Measurements from ENCODE around the gene ATOX1. TPM values are rescaled to one million over a fixed set of nuclear protein-coding genes. Genes with fewer than 3 reads are reported as not detected.
"Not testable (repeated sequence)": the region's sequence is repeated elsewhere in the genome, so short reads cannot be mapped to it uniquely, and the experiment has no call there.

Gene ATOX1
- total RNA-seq, 4 donors from 2014 or later, result 73.4 to 236 (median 157) TPM

DNA sequence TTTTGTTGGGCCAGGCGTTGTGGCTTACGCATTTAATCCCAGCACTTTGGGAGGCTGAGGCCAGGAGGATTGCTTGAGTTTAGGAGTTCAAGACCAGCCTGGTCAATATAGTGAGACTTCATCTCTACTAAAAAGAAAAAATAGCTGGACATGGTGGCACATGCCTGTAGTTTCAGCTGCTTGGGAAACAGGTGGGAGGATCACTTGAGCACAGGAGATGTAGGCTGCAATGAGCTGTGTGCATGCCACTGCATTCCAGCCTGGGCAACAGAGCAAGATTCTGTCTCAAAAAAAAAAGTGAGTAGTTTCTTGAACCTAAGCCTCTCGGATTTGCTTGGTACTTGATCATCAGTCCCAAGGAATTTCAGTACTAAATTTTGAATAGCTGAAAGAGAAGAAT lies 40.2 kb upstream of the ATOX1 start:
- no peak for DNase-seq
- Histone ChIP-seq H3K27me3 (no peaks in the 10 kb centered on the region), H3K36me3 (peaks cover 64 to 65% of the 10 kb centered on the region in 2 donors), H3K4me1 (no peaks in the 10 kb centered on the region), H3K27ac (no peak overlapping the region), H3K9me3 (no peaks in the 10 kb centered on the region), H3K4me3 (replicated peaks in 1 of 3) (no peak overlapping the region)
- 93 to 96% methylated on average over 3 of the region's 3 CpGs for WGBS, 2 donors
- TF ChIP-seq POLR2A (IDR thresholded peaks at IDR 0.05), result no peak
- no peak for TF ChIP-seq CTCF (IDR thresholded peaks at IDR 0.05)
- intact Hi-C loops (cut with DNase I), result no loop called here

- intact Hi-C loops (cut with DNase I), result no loop called here
- Histone ChIP-seq H3K27ac (no peak overlapping the region), H3K4me1 (no peaks in the 10 kb centered on the region), H3K36me3 (peaks cover 48 to 56% of the 10 kb centered on the region in 2 donors), H3K4me3 (replicated peaks in 1 of 3) (no peak overlapping the region), H3K27me3 (no peaks in the 10 kb centered on the region), H3K9me3 (no peaks in the 10 kb centered on the region)
- TF ChIP-seq CTCF (IDR thresholded peaks at IDR 0.05) (no peak), POLR2A (IDR thresholded peaks at IDR 0.05) (no peak)
- DNase-seq, result no peak
- 92 to 100% methylated on average over 1 of the region's 1 CpG for WGBS, 2 donors
Measured at GRCh38 chr5:151795426-151795825, 37.0 kb upstream of the ATOX1 start.

DNA sequence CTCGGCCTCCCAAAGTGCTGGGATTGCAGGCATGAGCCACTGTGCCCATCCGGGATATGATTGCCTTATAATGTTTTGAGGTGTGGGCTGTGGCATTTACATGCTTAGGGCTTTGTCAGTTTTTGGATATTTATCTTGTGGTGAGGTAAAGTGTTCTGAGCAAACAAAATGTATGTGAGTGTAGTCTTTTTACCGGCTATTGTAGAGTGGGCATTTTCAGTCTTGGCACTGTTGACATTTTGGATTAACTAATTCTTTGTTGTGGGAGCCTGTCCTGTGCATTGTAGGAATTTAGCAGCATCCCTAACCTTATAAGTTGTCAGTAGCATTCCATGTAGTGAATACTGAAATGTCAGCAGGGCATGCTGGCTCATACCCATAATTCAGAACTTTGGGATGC lies 34.9 kb upstream of the ATOX1 start:
- no peaks in the 10 kb centered on the region for H3K9me3 ChIP-seq
- H3K27me3 ChIP-seq, result no peaks in the 10 kb centered on the region
- no peak overlapping the region for H3K27ac ChIP-seq
- no peaks in the 10 kb centered on the region for H3K4me1 ChIP-seq
- intact Hi-C loops (cut with DNase I), result no loop called here
- peaks cover 37 to 49% of the 10 kb centered on the region in 2 donors for H3K36me3 ChIP-seq
- TF ChIP-seq POLR2A (IDR thresholded peaks at IDR 0.05), result no peak
- no peak for TF ChIP-seq CTCF (IDR thresholded peaks at IDR 0.05)
- DNase-seq, result no peak
- 98% methylated on average over 3 of the region's 3 CpGs for WGBS, 2 donors
- H3K4me3 ChIP-seq (replicated peaks in 1 of 3), result no peak overlapping the region

- intact Hi-C loops (cut with DNase I), result no loop called here
- WGBS, 2 donors, result 86 to 95% methylated on average over 6 of the region's 6 CpGs
- Histone ChIP-seq H3K36me3 (peaks cover 10 to 28% of the 10 kb centered on the region in 2 donors), H3K4me1 (peaks cover 13% of the 10 kb centered on the region in 2 donors), H3K27me3 (no peaks in the 10 kb centered on the region), H3K27ac (no peak overlapping the region), H3K4me3 (replicated peaks in 1 of 3) (no peak overlapping the region), H3K9me3 (no peaks in the 10 kb centered on the region)
- TF ChIP-seq CTCF (IDR thresholded peaks at IDR 0.05) (no peak), POLR2A (IDR thresholded peaks at IDR 0.05) (no peak)
- DNase-seq, result no peak
Measured at GRCh38 chr5:151787817-151788216, 29.4 kb upstream of the ATOX1 start.

DNA sequence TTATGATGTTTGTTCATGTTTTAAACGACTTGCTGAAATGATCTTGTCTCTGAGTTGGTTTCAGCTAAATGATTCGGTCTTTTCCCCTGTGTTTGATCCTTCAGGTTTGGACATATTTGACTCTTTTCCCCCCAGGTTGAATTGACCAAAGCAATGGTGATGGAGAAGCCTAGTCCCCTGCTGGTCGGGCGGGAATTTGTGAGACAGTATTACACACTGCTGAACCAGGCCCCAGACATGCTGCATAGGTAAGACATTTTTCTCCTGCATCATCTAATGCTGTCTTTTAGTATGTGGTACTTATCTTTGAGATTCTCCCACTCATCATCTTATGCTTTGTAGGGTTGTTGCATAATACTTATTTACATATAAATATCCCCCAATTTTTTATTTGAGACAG lies 28.0 kb upstream of the ATOX1 start:
- Histone ChIP-seq H3K4me1 (peaks cover 13 to 17% of the 10 kb centered on the region in 2 donors), H3K9me3 (no peaks in the 10 kb centered on the region), H3K36me3 (peaks cover 8 to 16% of the 10 kb centered on the region in 2 donors), H3K27ac (no peak overlapping the region), H3K27me3 (no peaks in the 10 kb centered on the region), H3K4me3 (replicated peaks in 1 of 3) (no peak overlapping the region)
- TF ChIP-seq POLR2A (IDR thresholded peaks at IDR 0.05), result no peak
- DNase-seq, result no peak
- 85 to 88% methylated on average over 4 of the region's 4 CpGs for WGBS, 2 donors
- intact Hi-C loops (cut with DNase I), result no loop called here

DNA sequence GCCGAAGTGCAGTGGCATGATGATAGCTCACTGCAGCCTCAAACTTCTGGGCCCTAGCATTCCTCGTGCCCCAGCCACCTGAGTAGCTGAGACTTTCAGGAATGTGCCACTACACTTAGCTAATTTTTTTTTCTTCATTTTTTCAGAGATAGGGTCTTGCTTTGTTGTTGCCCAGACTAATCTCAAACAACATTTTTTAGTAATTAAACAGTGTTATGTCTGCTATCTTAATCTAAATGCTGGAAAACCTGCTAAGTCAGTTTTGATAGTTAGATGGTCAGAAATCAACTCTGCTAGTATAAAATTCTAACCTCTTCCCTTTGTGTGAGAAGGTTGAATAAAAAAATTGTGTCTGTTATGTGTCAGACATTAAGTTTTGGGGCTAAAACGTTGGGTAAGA lies 25.7 kb upstream of the ATOX1 start:
- 65 to 68% methylated on average over 3 of the region's 3 CpGs for WGBS, 2 donors
- H3K4me1 ChIP-seq, result peaks cover 26 to 27% of the 10 kb centered on the region in 2 donors

GRCh38 chr5:151783664-151784063 lies 25.2 kb upstream of the ATOX1 start:
- intact Hi-C loops (cut with DNase I); H3K27ac ChIP-seq: not testable (repeated sequence)
- peaks cover 26 to 31% of the 10 kb centered on the region in 2 donors for H3K4me1 ChIP-seq

More for the DNA sequence above, 25.7 kb upstream of the ATOX1 start:
- no peak for TF ChIP-seq POLR2A (IDR thresholded peaks at IDR 0.05)
- no peak for TF ChIP-seq CTCF (IDR thresholded peaks at IDR 0.05)
- Histone ChIP-seq H3K9me3 (no peaks in the 10 kb centered on the region), H3K27ac (no peak overlapping the region), H3K27me3 (no peaks in the 10 kb centered on the region), H3K36me3 (peaks cover 0 to 4% of the 10 kb centered on the region in 2 donors), H3K4me3 (replicated peaks in 1 of 3) (no peak overlapping the region)
- no peak for DNase-seq
- intact Hi-C loops (cut with DNase I), result no loop called here

More at GRCh38 chr5:151783664-151784063, 25.2 kb upstream of the ATOX1 start:
- not testable (repeated sequence) for H3K27me3 ChIP-seq; DNase-seq; H3K4me3 ChIP-seq (replicated peaks in 1 of 3); H3K9me3 ChIP-seq; H3K36me3 ChIP-seq
- WGBS, 2 donors, result 90 to 92% methylated on average over 16 of the region's 16 CpGs

Data from thyroid gland (tissue), 4 donors.